GM12878 (cell line): ENCODE results near the gene ARL15. TPM values are rescaled to one million over a fixed set of nuclear protein-coding genes. Genes with fewer than 3 reads are reported as not detected.

ENCODE experiments used
- ATAC-seq: fragments of 200-7000 bp; cut with Tn5 transposase; 3 replicates; pipeline ENCODE4 v1.9.1; 2020; ENCODE audit warnings: mild to moderate bottlenecking, moderate library complexity
- BruUV-seq: library from RNA; stranded (reverse); fragments of 400-500 nt; replicated peaks from 2 replicates; lab custom pipeline; 2021; lab: Mats Ljungman, UMichigan
- CTCF ChIA-PET: fragments of 300-600 bp; sonication (Branson Sonifier 250); formaldehyde crosslinking; extraction: SDS; loops from one replicate; lab custom pipeline; 2021; ENCODE audit warnings: inconsistent platforms; lab: Yijun Ruan, JAX
- POLR2A ChIA-PET: fragments of 350-600 bp; formaldehyde crosslinking; extraction: SDS; loops from one replicate; lab custom pipeline; 2021; ENCODE audit warnings: inconsistent platforms; lab: Charles Lee
- RAD21 ChIA-PET: fragments of 300-600 bp; sonication (Branson Sonifier 250); formaldehyde crosslinking; loops from one replicate; lab custom pipeline; 2023; ENCODE audit warnings: antibody characterized with exemption; ENCODE audit not compliant: unreplicated experiment; lab: Charles Lee
- SMC1A ChIA-PET: fragments of 300-600 bp; sonication (Branson Sonifier 250); formaldehyde crosslinking; loops from one replicate; lab custom pipeline; 2023; ENCODE audit not compliant: unreplicated experiment, uncharacterized antibody; lab: Charles Lee
- DNase-seq: peaks from one replicate; pipeline ENCODE4 v3.0.0-alpha.2; 2011; ENCODE audit warnings: low read depth, low spot score
- FAIRE-seq: peaks from 3 replicates; lab custom pipeline; 2011; peaks lifted over from hg19 to GRCh38; lab: Jason Lieb, UNC
- H2AFZ ChIP-seq: 2 replicates; pipeline ENCODE4 v1.6.0; 2011; ENCODE audit warnings: low read depth, low read length, control low read depth; ENCODE audit not compliant: control insufficient read depth
- H3K27ac ChIP-seq: 2 replicates; pipeline ENCODE4 v1.5.1; 2011; ENCODE audit warnings: control low read depth; ENCODE audit not compliant: control insufficient read depth, insufficient read depth
- H3K27me3 ChIP-seq, 2 experiments: replicated peaks in 1 of 2; 2 replicates each; pipeline versions ENCODE4 v1.6.0 to v1.6.1; 2011; ENCODE audit warnings: low read length in 1 of 2; ENCODE audit not compliant: control insufficient read depth in 2 of 2, insufficient read depth in 2 of 2
- H3K36me3 ChIP-seq, 2 experiments: 2 replicates each; pipeline ENCODE4 v1.5.1; 2011; ENCODE audit warnings: low read length in 1 of 2; ENCODE audit not compliant: control insufficient read depth in 2 of 2, insufficient read depth in 2 of 2
- H3K4me1 ChIP-seq: 2 replicates; pipeline ENCODE4 v1.6.1; 2011; ENCODE audit warnings: mild to moderate bottlenecking, low read length, moderate library complexity, mixed read lengths; ENCODE audit not compliant: control insufficient read depth, insufficient read depth
- H3K4me2 ChIP-seq: 2 replicates; pipeline ENCODE4 v1.6.0; 2011; ENCODE audit warnings: control low read depth; ENCODE audit not compliant: control insufficient read depth, insufficient read depth
- H3K4me3 ChIP-seq: fragments of 200-600 bp; sonication (generic); 2 replicates; pipeline ENCODE4 v1.5.1; 2016
- H3K79me2 ChIP-seq: 2 replicates; pipeline ENCODE4 v1.6.0; 2011; ENCODE audit warnings: low read length; ENCODE audit not compliant: control insufficient read depth, insufficient read depth
- H3K9ac ChIP-seq: 2 replicates; pipeline ENCODE4 v1.8.0; 2011; ENCODE audit warnings: low read length, control low read depth, mixed read lengths; ENCODE audit not compliant: control insufficient read depth, insufficient read depth
- H3K9me3 ChIP-seq: replicated peaks from 3 replicates; pipeline ENCODE4 v1.5.1; 2011; ENCODE audit warnings: mild to moderate bottlenecking, low read length; ENCODE audit not compliant: control insufficient read depth, insufficient read depth
- H4K20me1 ChIP-seq: 2 replicates; pipeline ENCODE4 v1.6.0; 2011; ENCODE audit not compliant: control insufficient read depth, insufficient read depth
- ATF7 ChIP-seq: fragments of 450-650 bp; IDR thresholded peaks from 2 replicates; pipeline ENCODE4 v1.6.1; 2016; ENCODE audit warnings: low read depth, mild to moderate bottlenecking
- BHLHE40 ChIP-seq, 2 experiments: fragments of 450-650 bp in 1 of 2; IDR thresholded peaks; 2 replicates each; pipeline ENCODE4 v1.6.1; 2011 to 2017; ENCODE audit warnings: low read depth in 2 of 2, borderline replicate concordance in 1 of 2, improper control_type of control experiment in 1 of 2, low read length in 1 of 2, mild to moderate bottlenecking in 1 of 2
- CREB1 ChIP-seq: IDR thresholded peaks from 2 replicates; pipeline ENCODE4 v1.6.1; 2012; ENCODE audit warnings: low read depth, mild to moderate bottlenecking, inconsistent platforms
- DPF2 ChIP-seq: fragments of 450-650 bp; IDR thresholded peaks from 2 replicates; pipeline ENCODE4 v1.6.1; 2017; ENCODE audit warnings: mild to moderate bottlenecking
- KDM1A ChIP-seq: fragments of 200-600 bp; sonication (generic); IDR thresholded peaks from 2 replicates; pipeline ENCODE4 v1.6.1; 2016; ENCODE audit warnings: borderline replicate concordance
- MEF2A ChIP-seq: IDR thresholded peaks from 2 replicates; pipeline ENCODE4 v1.6.1; 2011; ENCODE audit warnings: low read depth, mild to moderate bottlenecking, low read length, moderate library complexity; ENCODE audit not compliant: insufficient read depth
- PML ChIP-seq: IDR thresholded peaks from 2 replicates; pipeline ENCODE4 v1.6.1; 2012; ENCODE audit warnings: low read length, inconsistent platforms
- in situ Hi-C: fragments of 300-500 bp; cut with MboI; formaldehyde crosslinking; loops from 9 replicates; pipeline ENCODE4 v1.14.3; 2018; ENCODE audit warnings: mixed read lengths
- intact Hi-C: fragments of 100-400 bp; cut with micrococcal nuclease; formaldehyde crosslinking; loops from one replicate; pipeline ENCODE4 v1.14.2; 2022; ENCODE audit not compliant: unreplicated experiment
- polyA plus RNA-seq, 11 experiments: library from polyadenylated mRNA; depleted of rRNA in 4 of 11; unstranded in 6 of 11; stranded (reverse) in 5 of 11; fragments of >200 nt; fragmentation: Nextera tagmentation in 4 of 11; fragmentation: Illumina TruSeq in 1 of 11; extraction: Ambion mirVana in 4 of 11; extraction: Trizol in 1 of 11; gene quantifications; 1 replicate in 1 of 11; 2 replicates in 10 of 11; pipeline versions ENCODE4 v1.2.1 to v1.2.3, GENCODE V29; 2011 to 2016; ENCODE audit warnings: inconsistent platforms in 2 of 11, missing spikeins in 2 of 11, low read depth in 1 of 11
- total RNA-seq, 4 experiments: library from RNA; depleted of rRNA in 3 of 4; stranded (reverse); fragments of >200 nt in 3 of 4; fragmentation: Illumina TruSeq in 1 of 4; extraction: Trizol in 1 of 4; gene quantifications; 2 replicates each; pipeline versions ENCODE4 v1.2.1 to v1.2.3, GENCODE V29; 2013 to 2021
- TF ChIP-seq, protein P1 (sequence below): fragments of 450-650 bp; IDR thresholded peaks from 2 replicates; pipeline ENCODE4 v1.6.1; 2017; ENCODE audit warnings: low read depth, mild to moderate bottlenecking, moderate library complexity

Gene ARL15
- total and polyA plus RNA-seq, 10 of the 15 experiments (the other 5 are each of a cell fraction or from before 2014, with no cell fraction given): 3.6 to 11.0 (median 7.7) TPM

DNA sequence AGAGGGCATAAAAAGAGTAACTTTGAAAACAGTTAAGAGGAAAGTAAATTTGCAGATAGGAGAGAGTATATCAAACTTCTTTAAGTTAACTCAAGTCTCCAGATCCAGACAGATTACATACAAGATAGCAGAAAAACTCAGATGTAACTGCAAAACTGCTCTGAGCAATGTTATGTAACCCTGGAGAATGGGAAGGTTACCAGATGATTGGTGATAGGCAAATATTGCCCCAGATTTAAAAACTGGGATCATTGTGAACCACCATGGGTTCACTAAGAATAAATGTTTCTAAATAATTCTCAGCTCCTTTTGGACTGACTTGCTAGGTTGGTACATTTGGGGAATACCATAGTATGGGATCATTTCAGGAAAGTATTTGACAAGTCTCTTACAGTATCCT, 176.5 kb downstream of the ARL15 start:
- RAD21 ChIA-PET: no interaction called here
- in situ Hi-C loops: no loop called here
- H3K9me3 ChIP-seq: no peaks in the 10 kb centered on the region
- POLR2A ChIA-PET: no interaction called here
- H3K36me3 ChIP-seq: no peaks in the 10 kb centered on the region
- no peak for TF ChIP-seq MEF2A
- TF ChIP-seq, protein P1, sequence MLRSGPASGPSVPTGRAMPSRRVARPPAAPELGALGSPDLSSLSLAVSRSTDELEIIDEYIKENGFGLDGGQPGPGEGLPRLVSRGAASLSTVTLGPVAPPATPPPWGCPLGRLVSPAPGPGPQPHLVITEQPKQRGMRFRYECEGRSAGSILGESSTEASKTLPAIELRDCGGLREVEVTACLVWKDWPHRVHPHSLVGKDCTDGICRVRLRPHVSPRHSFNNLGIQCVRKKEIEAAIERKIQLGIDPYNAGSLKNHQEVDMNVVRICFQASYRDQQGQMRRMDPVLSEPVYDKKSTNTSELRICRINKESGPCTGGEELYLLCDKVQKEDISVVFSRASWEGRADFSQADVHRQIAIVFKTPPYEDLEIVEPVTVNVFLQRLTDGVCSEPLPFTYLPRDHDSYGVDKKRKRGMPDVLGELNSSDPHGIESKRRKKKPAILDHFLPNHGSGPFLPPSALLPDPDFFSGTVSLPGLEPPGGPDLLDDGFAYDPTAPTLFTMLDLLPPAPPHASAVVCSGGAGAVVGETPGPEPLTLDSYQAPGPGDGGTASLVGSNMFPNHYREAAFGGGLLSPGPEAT: no peak
- no peak for TF ChIP-seq KDM1A
- no peak for TF ChIP-seq ATF7
- TF ChIP-seq DPF2: no peak
- TF ChIP-seq BHLHE40 (IDR thresholded peaks at IDR 0.05; ENCODE audit: borderline replicate concordance in 1 of 2, low read depth in 2 of 2, low read length in 1 of 2): no peak
- no peak for TF ChIP-seq CREB1
- no peak for TF ChIP-seq PML
- TF ChIP-seq, all 136 proteins: peak for 0
- CTCF ChIA-PET: interaction anchor here (0.7 kb wide), 1 partner anchor 150 kb away, joined by 3 read pairs; no protein-coding TSS in a partner anchor
- DNase-seq (no peak), ATAC-seq (no peak), FAIRE-seq (no peak)
- BruUV-seq: no TSS peak
- H4K20me1 ChIP-seq: no peaks in the 10 kb centered on the region
- H3K4me1 ChIP-seq: no peaks in the 10 kb centered on the region
- H2AFZ ChIP-seq: no peak overlapping the region
- no peak overlapping the region for H3K9ac ChIP-seq
- H3K27me3 ChIP-seq: no peaks in the 10 kb centered on the region
- H3K4me2 ChIP-seq: no peak overlapping the region
- SMC1A ChIA-PET: interaction anchor here (1.3 kb wide), 1 partner anchor 787 kb away, joined by 3 read pairs; no protein-coding TSS in a partner anchor
- intact Hi-C loops: no loop called here
- no peaks in the 10 kb centered on the region for H3K79me2 ChIP-seq
- H3K4me3 ChIP-seq: no peak overlapping the region
- H3K27ac ChIP-seq: no peak overlapping the region
